PC-3 (cell line): ENCODE data around the gene RASGRP1.

ENCODE experiments used
- CTCF ChIP-seq: fragments of 300-600 bp; sonication (generic); conservative IDR thresholded peaks from 2 replicates; pipeline ENCODE4 v1.5.1; 2017; ENCODE audit warnings: antibody characterized with exemption, low read depth, mild to moderate bottlenecking, low read length
- EZH2 ChIP-seq: fragments of 300-600 bp; sonication (generic); IDR thresholded peaks from one replicate; pipeline ENCODE4 v1.6.1; 2017; ENCODE audit warnings: antibody characterized with exemption, mild to moderate bottlenecking, low read length; ENCODE audit not compliant: unreplicated experiment
- EZH2phosphoT487 ChIP-seq: fragments of 300-600 bp; sonication (generic); IDR thresholded peaks from 2 replicates; pipeline ENCODE4 v1.6.1; 2018; ENCODE audit warnings: mild to moderate bottlenecking, antibody characterized with exemption, low read length, borderline replicate concordance

- no peak for TF ChIP-seq CTCF
- no peak for TF ChIP-seq EZH2
- no peak for TF ChIP-seq EZH2phosphoT487
Measured at GRCh38 chr15:38588672-38589071, 24.1 kb upstream of the RASGRP1 start.
